Activated CD4-positive, alpha-beta T cell treated with anti-CD3 and anti-CD28 coated beads, Interleukin-2, amount 10 ng/mL, durations not matched to agents 24 days and 14 days (primary cell): ENCODE data around the gene RELCH. TPM values are rescaled to one million over a fixed set of nuclear protein-coding genes. Genes with fewer than 3 reads are reported as not detected.

Experiments used
- DNase-seq: peaks from one replicate; pipeline ENCODE4 v3.0.0; 2022
- H3K27ac Mint-ChIP-seq: one replicate; pipeline ENCODE4 v1.8.0; 2022; ENCODE audit warnings: mild to moderate bottlenecking, mixed read lengths
- H3K27me3 Mint-ChIP-seq: one replicate; pipeline ENCODE4 v1.8.0; 2022; ENCODE audit warnings: mixed read lengths
- H3K36me3 Mint-ChIP-seq: one replicate; pipeline ENCODE4 v1.8.0; 2022; ENCODE audit warnings: low read depth, mild to moderate bottlenecking, mixed read lengths
- H3K4me1 Mint-ChIP-seq: one replicate; pipeline ENCODE4 v1.8.0; 2021; ENCODE audit warnings: mixed read lengths
- H3K4me3 Mint-ChIP-seq: one replicate; pipeline ENCODE4 v1.8.0; 2022; ENCODE audit warnings: mild to moderate bottlenecking, moderate library complexity, mixed read lengths
- H3K9me3 Mint-ChIP-seq: one replicate; pipeline ENCODE4 v1.8.0; 2021; ENCODE audit warnings: mixed read lengths
- intact Hi-C: fragments of 100-400 bp; cut with micrococcal nuclease; formaldehyde crosslinking; loops from one replicate; pipeline ENCODE4 v1.15.1; 2023
- total RNA-seq: library from RNA; stranded (reverse); gene quantifications from 2 replicates; pipeline ENCODE4 v1.2.3, GENCODE V29; 2022

Gene RELCH
- total RNA-seq, 1 donor from 2014 or later: 31.1 TPM

- DNase-seq: no peak
- no peak overlapping the region for H3K4me3 Mint-ChIP-seq
- intact Hi-C loops: no loop called here
- H3K27me3 Mint-ChIP-seq: no peaks in the 10 kb centered on the region
- H3K9me3 Mint-ChIP-seq: no peaks in the 10 kb centered on the region
- peaks cover 30% of the 10 kb centered on the region for H3K36me3 Mint-ChIP-seq
- no peak overlapping the region for H3K27ac Mint-ChIP-seq
- H3K4me1 Mint-ChIP-seq: peaks cover 12% of the 10 kb centered on the region
These were observed 167.1 kb downstream of the RELCH start for GRCh38 chr18:62354151-62354550.

- intact Hi-C loops: no loop called here
- Mint-ChIP-seq H3K9me3 (no peaks in the 10 kb centered on the region), H3K27me3 (no peaks in the 10 kb centered on the region), H3K27ac (no peak overlapping the region), H3K36me3 (peaks cover 42% of the 10 kb centered on the region), H3K4me1 (peaks cover 8% of the 10 kb centered on the region), H3K4me3 (no peak overlapping the region)
- DNase-seq: no peak
These were observed 170.1 kb downstream of the RELCH start for GRCh38 chr18:62357079-62357719.

Other genes with a start within 250 kb of the RELCH start
- 32.0 and 33.9 TPM in 2 replicates for gene PIGN, start 199 bp upstream of the RELCH start, total RNA-seq
- gene TNFRSF11A, start 138.1 kb downstream of the RELCH start, total RNA-seq: 14.0 and 16.4 TPM in 2 replicates